Stimulated activated CD8-positive, alpha-beta memory T cell treated with anti-CD3 and anti-CD28 coated beads, Interleukin-15, amount 100 ng/mL, for 4 hours (primary cell): ENCODE measurements around the gene SCAF4.

ENCODE experiments used
- DNase-seq, 2 donors: peaks; one replicate each; pipeline ENCODE4 v3.0.0-alpha.2; 2020; ENCODE audit warnings: low read depth in 2 of 2

SCAF4 gene

GRCh38 chr21:31713973-31714740, 17.8 kb downstream of the SCAF4 start:
- DNase-seq: no peak

GRCh38 chr21:31713115-31713514, 18.8 kb downstream of the SCAF4 start:
- DNase-seq: no peak

DNA sequence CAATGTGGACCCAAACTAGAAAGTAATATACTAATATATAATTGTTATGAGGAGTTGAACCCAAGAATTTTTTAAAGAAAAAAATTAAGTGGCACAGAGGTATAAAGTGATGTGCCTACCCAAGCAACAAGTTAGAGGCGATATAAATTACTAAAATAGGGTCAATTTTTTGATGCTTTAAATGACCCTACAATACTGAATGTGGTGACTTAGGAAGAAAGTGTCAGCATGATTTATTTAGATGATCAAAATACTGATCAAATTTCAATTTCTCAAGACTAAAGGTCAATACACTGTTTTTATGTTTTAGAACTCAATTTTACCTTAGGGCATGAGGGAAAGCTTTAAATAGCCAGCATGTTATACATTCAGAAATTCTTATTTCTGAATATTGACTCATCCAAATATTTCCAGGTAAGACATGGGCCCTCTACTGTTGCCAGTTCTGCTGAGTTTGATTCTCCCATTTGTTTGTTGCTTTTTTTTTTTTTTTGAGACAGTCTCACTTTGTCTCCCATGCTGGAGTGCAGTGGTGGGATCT, 20.1 kb downstream of the SCAF4 start:
- DNase-seq: no peak

DNA sequence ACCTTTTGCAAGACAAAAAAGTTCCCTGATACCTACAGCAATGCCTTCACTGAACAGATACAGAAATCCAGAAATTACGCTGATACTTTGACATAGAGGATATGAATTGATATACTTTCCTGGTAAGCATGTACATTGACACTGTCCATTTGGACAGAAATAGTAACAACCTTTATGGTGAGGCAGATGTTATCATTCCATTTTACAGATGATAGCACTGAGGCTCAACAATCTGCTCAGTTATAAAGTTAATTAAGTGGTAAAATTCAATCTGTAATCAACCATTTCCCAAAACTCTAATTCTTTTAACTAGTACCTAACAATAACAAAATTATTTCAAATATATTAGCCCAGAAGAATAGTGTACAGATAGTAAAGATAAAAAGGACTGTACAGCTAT, 20.6 kb downstream of the SCAF4 start:
- DNase-seq: no peak

GRCh38 chr21:31710586-31710985, 21.3 kb downstream of the SCAF4 start:
- DNase-seq: no peak

DNA sequence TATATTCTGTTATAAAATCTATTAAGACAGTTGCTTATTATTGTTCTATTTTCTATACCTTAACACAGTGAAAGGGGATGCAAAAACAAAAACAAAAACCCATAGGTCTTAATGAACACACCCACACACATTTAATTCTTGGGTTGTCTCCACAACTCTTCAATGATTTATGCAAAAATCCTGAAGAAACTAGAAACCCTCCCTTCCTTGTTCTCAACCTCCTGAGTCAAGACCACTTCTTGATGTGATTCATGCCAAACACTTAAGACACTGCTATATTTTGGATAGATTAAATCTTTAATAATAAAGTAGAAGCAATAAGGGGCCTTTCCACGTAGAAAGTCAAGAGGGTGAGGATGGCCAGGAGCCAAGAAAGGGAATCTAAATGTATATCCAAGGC, 23.4 kb downstream of the SCAF4 start:
- DNase-seq: no peak

DNA sequence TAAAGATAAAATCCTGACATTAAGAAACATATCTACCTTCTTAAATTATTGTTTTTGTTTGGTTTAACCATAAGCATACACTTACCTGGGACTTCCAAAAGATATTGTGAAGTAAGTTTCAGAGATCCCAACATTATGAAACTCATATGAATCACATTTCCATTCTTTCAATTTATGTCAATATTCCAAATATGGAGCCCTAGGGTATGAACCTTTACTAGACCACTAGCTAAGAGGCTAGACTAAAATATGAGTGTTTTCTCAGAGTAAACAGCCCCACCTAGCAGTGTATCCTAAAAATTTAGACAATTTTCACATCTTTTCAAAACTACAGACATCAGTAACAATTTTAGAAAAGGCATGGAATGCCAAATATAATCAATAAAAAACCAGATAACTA, 24.4 kb downstream of the SCAF4 start:
- DNase-seq: no peak

DNA sequence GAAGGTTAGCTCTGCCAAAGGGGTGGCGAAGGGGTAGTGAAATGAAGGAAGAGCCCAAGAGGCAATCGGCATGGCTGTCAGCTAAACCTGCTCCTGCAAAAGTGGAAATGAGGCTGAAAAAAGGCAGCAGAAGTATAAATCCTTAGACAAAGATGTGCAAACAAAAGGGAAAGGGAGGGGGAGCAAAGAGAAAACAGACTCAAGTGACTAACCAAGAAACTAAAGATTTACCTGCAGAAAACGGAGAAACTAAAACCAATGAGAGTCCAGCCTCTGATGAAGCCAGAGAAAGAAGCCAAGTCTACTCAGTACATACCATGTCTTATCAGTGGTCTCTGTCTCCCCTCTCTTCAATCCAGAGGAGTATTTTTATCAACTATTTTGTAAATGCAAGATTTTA, 25.4 kb downstream of the SCAF4 start:
- DNase-seq: no peak

GRCh38 chr21:31700040-31700439, 31.9 kb downstream of the SCAF4 start:
- no peak for DNase-seq

DNA sequence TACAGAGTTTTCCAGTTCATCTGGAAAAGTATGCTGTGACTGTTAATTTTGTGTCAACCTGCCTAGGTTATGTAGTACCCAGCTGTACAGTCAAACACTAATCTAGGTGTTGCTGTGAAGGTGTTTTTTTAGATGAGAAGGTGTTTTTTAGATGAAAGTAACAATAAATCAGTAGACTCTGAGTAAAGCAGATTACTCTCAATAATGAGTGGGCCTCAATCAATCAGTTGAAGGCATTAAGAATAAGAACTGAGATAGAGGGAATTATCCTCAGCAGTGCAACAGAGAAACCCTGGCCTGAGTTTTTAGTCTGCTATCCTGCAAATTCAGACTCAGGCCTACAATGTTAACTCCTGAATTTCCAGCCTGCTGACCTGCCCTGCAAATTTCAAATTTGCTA, 33.5 kb downstream of the SCAF4 start:
- no peak for DNase-seq

GRCh38 chr21:31696424-31696823, 35.5 kb downstream of the SCAF4 start:
- DNase-seq: no peak

DNA sequence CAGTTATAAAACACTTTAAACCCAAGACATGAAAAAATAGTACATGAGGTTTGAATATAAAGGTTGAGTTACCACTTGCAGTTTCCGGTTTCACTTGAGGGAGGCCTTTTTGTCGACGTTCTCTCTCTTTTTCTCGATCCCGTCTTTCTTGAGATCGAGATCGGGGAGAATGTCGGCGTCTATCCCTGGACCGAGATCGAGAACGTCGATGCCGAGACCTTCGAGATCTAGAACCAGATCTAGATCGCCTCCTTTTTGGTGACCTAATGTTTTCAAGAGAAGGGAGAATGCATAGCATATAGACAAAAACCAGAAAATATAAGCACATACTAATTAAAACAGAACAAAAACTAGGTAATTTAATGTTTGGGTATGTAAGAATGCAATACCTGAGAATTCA, 38.7 kb downstream of the SCAF4 start:
- DNase-seq: no peak

DNA sequence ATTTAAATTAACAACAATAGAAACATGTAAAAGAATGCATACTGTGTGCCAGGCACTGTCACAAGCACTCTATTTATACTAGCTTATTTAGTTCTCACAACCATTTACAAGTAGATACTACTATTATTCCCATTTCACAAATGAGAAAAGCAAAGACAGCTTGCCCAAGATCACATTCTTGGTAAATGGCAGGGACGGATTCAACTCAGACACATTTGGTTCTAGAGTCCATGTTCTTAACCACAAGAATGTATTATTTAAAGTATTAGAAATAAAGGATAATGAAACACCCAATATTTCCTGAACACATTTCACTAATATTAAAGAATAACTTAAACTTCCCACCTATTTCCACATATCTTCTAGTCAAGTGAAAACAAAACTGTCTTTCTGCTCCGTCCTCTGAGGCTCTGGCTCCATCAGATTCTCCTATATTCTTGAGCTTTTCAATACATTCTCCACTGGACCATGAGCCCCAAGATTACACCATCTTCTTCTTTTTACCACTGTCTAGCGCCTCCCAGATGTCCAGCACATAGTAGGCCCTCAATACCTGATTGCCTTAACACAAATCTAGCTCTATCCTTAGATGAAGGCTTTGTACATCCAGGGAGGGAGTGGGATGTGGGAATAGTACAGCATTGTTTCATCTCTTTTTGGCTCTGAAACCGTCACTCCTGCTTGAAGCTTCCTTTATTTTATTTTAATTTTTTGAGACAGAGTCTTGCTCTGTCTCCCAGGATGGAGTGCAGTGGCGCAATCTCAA, 43.1 kb downstream of the SCAF4 start:
- no peak for DNase-seq

DNA sequence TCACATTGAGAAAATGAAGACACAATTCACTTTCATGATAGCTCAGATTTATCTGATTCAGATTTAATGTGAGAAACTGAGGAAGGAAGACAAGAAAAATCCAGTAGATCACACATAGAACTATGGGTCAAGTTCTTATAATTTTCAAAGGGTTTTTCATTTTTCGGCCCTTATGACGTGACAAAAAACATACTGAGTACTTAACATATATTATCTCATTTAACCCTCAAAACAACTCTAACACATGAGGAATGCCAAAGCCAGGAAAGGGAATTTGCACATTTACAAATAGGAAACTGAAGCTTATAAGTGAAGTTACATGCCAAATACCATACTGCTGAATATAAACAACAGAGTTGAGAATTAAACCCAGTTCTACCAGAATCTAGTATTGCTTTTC, 44.8 kb downstream of the SCAF4 start:
- no peak for DNase-seq

DNA sequence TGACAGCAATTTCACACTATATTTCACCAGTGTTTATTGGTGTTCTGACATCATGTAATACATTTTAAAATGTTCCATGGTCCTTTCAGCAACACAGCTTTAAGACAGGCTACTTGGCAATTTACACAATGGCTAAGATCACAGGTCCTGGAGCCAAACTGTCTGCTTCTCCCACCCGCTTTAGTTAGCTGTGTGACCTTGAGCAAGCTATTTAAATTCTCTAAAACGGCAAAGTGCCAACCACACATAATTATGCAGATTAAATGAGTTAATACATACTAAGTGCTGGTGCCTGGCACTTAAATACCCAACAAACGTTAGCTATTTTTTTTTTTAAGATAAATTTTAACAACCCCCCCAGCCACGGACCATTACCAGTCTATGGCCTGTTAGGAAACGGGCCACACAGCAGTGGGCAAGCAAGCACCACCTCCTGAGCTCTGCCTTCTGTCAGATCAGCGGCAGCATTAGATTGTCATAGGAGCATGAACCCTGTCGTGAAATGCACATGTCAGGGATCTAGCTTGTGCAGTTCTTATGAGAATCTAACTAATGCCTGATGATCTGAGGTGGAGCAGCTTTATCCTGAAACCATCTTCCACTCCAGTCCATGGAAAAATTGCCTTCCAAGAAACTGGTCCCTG, 45.5 kb downstream of the SCAF4 start:
- no peak for DNase-seq

- DNase-seq: no peak
Measured at GRCh38 chr21:31684918-31685317, 47.0 kb downstream of the SCAF4 start.

DNA sequence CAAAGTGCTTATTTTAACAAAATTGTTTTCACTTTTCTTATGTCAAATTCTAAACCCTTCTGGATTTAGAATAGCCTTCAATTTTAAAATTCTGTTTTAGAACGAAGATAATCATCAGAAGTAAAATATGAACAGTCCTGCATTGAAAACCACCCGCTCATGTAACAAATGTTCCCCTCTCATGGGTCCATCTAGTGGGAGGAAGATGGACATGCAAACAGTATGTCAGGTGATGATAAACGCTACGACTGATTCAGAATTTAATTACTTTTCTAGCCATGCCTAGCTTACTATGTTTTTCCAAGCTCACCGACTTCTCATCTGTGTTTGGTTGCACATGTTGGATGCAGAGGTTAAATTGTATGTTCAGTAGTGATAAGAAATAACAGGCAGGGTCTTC, 48.9 kb downstream of the SCAF4 start:
- no peak for DNase-seq

DNA sequence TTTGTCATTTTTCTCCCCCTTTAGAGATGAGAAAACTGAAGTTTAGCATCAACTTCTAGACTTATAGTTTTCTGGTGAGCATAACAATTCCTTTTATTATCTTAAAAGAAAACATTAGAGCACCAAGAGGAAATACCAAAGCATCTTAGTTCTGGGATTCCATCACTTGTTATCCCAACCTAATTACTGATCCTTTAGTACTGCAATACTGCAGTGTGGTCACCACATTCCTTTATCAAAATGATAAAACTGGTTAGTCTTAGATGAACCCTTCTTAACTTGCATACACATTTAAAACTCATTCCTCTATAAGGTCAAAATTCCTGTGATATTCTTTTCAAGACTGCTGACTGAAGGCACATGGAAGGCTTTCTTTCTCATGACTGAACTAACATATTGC, 49.3 kb downstream of the SCAF4 start:
- no peak for DNase-seq

DNA sequence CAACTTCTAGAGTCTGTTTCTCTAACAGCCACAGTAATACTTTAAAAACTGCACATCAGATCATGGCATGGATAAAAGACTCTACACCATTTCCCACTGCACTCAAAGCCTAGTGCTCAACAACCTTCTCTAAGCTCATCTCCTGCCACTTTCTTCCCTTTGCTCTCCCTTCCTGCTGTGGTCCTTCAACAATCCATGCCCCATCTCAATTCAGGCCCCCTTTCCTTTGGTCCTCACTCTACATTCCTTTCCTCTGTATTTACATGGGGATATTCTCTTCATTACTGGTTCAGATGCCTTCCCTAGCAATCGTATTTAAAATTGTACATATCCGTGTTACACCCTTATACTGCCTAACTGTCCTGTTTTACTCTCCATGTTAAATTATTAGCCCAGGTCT, 53.4 kb downstream of the SCAF4 start:
- DNase-seq: no peak

DNA sequence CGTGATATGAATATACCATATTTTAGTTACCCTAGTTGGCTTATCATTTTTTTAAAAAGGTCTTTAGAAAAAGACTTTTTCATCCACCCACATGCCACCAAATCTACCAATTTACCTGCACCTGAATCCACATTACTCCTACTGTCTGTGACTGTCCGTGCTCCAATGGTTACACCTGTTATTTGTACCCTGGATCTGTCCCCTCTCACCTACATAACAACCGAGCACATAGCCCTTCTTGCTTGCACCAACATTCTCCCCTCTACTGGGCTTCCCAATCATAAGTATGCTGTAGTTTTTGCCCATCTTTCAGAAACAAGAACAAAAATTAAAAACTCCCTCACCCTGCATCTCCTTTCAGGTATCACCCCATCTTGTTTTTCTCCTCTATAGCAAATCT, 54.9 kb downstream of the SCAF4 start:
- no peak for DNase-seq

DNA sequence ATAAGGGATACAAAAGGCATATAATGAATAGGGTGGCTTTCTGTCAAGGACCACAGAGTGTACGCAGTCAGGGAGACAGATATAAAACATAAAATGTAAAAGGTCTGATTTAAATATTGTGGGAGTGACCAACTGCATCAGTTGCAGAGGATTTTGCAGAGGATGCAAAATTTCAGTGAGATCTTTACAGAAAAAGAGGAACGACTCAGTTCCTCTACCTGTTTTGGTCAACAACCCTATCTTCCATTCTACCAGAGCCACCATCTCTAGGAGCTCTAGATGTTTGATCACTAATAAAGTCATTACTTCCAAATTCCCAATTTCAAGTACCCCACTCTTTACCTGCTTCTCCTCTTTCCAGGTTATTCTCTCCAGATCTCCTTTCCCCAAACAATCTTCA, 56.0 kb downstream of the SCAF4 start:
- no peak for DNase-seq

GRCh38 chr21:31675318-31675717, 56.6 kb downstream of the SCAF4 start:
- DNase-seq: no peak
